Caco-2 (cell line): Measurements from ENCODE around the gene MGAM2. TPM values are rescaled to one million over a fixed set of nuclear protein-coding genes. Genes with fewer than 3 reads are reported as not detected.

ENCODE experiments used
- BruUV-seq: library from RNA; stranded (reverse); fragments of 400-500 nt; replicated peaks from 2 replicates; lab custom pipeline; 2021; lab: Mats Ljungman, UMichigan
- CTCF ChIA-PET: fragments of 300-600 bp; sonication (Branson Sonifier 250); formaldehyde crosslinking; loops from one replicate; lab custom pipeline; 2022; ENCODE audit warnings: antibody characterized with exemption; lab: Charles Lee
- POLR2A ChIA-PET: fragments of 300-600 bp; sonication (Branson Sonifier 250); formaldehyde crosslinking; loops from one replicate; lab custom pipeline; 2022; ENCODE audit warnings: antibody characterized with exemption; lab: Charles Lee
- DNase-seq, 2 experiments: peaks; one replicate each; pipeline versions ENCODE4 v3.0.0 to v3.0.0-alpha.2; 2020 to 2022
- H3K27me3 ChIP-seq: replicated peaks from 2 replicates; pipeline ENCODE4 v1.6.0; 2011; ENCODE audit warnings: low read length; ENCODE audit not compliant: control insufficient read depth, insufficient read depth
- H3K36me3 ChIP-seq: 2 replicates; pipeline ENCODE4 v1.5.1; 2011; ENCODE audit warnings: low read length; ENCODE audit not compliant: control insufficient read depth, insufficient read depth
- H3K4me1 ChIP-seq: fragments of 250-450 bp; sonication (Bioruptor Pico); 2 replicates; pipeline ENCODE4 v1.5.1; 2020; ENCODE audit warnings: mild to moderate bottlenecking
- H3K4me3 ChIP-seq: 2 replicates; pipeline ENCODE4 v1.5.1; 2011; ENCODE audit warnings: low read depth, mild to moderate bottlenecking, control low read depth, low read length
- H3K9me3 ChIP-seq: fragments of 250-450 bp; sonication (Bioruptor Pico); 2 replicates; pipeline ENCODE4 v1.5.1; 2020; ENCODE audit warnings: mild to moderate bottlenecking, moderate library complexity
- H3K27ac Mint-ChIP-seq: one replicate; pipeline ENCODE4 v1.8.0; 2022; ENCODE audit warnings: mixed read lengths; ENCODE audit not compliant: unreplicated experiment
- H3K27me3 Mint-ChIP-seq: one replicate; pipeline ENCODE4 v1.8.0; 2022; ENCODE audit warnings: mixed read lengths; ENCODE audit not compliant: insufficient read depth, unreplicated experiment
- H3K36me3 Mint-ChIP-seq: one replicate; pipeline ENCODE4 v1.8.0; 2022; ENCODE audit warnings: mild to moderate bottlenecking, mixed read lengths; ENCODE audit not compliant: insufficient read depth, unreplicated experiment
- H3K4me1 Mint-ChIP-seq: one replicate; pipeline ENCODE4 v1.8.0; 2022; ENCODE audit warnings: low read depth, mixed read lengths; ENCODE audit not compliant: unreplicated experiment
- H3K4me3 Mint-ChIP-seq: one replicate; pipeline ENCODE4 v1.8.0; 2022; ENCODE audit warnings: mild to moderate bottlenecking, moderate library complexity, mixed read lengths; ENCODE audit not compliant: unreplicated experiment
- H3K9me3 Mint-ChIP-seq: one replicate; pipeline ENCODE4 v1.8.0; 2022; ENCODE audit warnings: mixed read lengths; ENCODE audit not compliant: unreplicated experiment
- CTCF ChIP-seq, 2 experiments: fragments of 200-600 bp in 1 of 2; IDR thresholded peaks; 1 replicate in 1 of 2; 2 replicates in 1 of 2; pipeline versions ENCODE4 v1.5.1 to v1.8.0; 2011 to 2022; ENCODE audit warnings: antibody characterized with exemption in 1 of 2, control low read depth in 1 of 2, inconsistent platforms in 1 of 2, low read depth in 1 of 2, low read length in 1 of 2, mild to moderate bottlenecking in 1 of 2, moderate library complexity in 1 of 2; ENCODE audit not compliant: insufficient read depth in 1 of 2, severe bottlenecking in 1 of 2, unreplicated experiment in 1 of 2
- intact Hi-C: fragments of 100-400 bp; cut with micrococcal nuclease; formaldehyde crosslinking; loops from one replicate; pipeline ENCODE4 v1.10.0; 2022; ENCODE audit not compliant: unreplicated experiment
- total RNA-seq: library from RNA; stranded (reverse); gene quantifications from 2 replicates; pipeline ENCODE4 v1.2.3, GENCODE V29; 2022

MGAM2 gene
- total RNA-seq, 1 experiment from 2014 or later: 0.70 TPM

- H3K27ac Mint-ChIP-seq: no peak overlapping the region
- TF ChIP-seq CTCF (IDR thresholded peaks at IDR 0.05; ENCODE audit: insufficient read depth in 1 of 2, low read depth in 1 of 2, low read length in 1 of 2, severe bottlenecking in 1 of 2, unreplicated experiment in 1 of 2): no peak
- no TSS peak for BruUV-seq
- CTCF ChIA-PET: no interaction called here
- Histone ChIP-seq H3K27me3 (no peaks in the 10 kb centered on the region), H3K36me3 (no peaks in the 10 kb centered on the region), H3K9me3 (no peaks in the 10 kb centered on the region), H3K4me3 (no peak overlapping the region), H3K4me1 (no peaks in the 10 kb centered on the region)
- H3K36me3 Mint-ChIP-seq: no peaks in the 10 kb centered on the region
- no peaks in the 10 kb centered on the region for H3K9me3 Mint-ChIP-seq
- no peak for DNase-seq
- intact Hi-C loops: no loop called here
- POLR2A ChIA-PET: no interaction called here
- no peak overlapping the region for H3K4me3 Mint-ChIP-seq
- no peaks in the 10 kb centered on the region for H3K4me1 Mint-ChIP-seq
- H3K27me3 Mint-ChIP-seq: no peaks in the 10 kb centered on the region
Observed at GRCh38 chr7:142176901-142177300, 65.4 kb downstream of the MGAM2 start.

GRCh38 chr7:142177869-142178268 is 66.4 kb downstream of the MGAM2 start:
- Histone ChIP-seq H3K4me1 (no peaks in the 10 kb centered on the region), H3K9me3 (no peaks in the 10 kb centered on the region), H3K27me3 (no peaks in the 10 kb centered on the region), H3K36me3 (no peaks in the 10 kb centered on the region), H3K4me3 (no peak overlapping the region)
- H3K27me3 Mint-ChIP-seq: no peaks in the 10 kb centered on the region
- intact Hi-C loops: no loop called here
- H3K9me3 Mint-ChIP-seq: no peaks in the 10 kb centered on the region
- H3K36me3 Mint-ChIP-seq: no peaks in the 10 kb centered on the region
- no peak for DNase-seq
- no peaks in the 10 kb centered on the region for H3K4me1 Mint-ChIP-seq
- TF ChIP-seq CTCF (IDR thresholded peaks at IDR 0.05; ENCODE audit: insufficient read depth in 1 of 2, low read depth in 1 of 2, low read length in 1 of 2, severe bottlenecking in 1 of 2, unreplicated experiment in 1 of 2): no peak
- ChIA-PET CTCF (no interaction called here), POLR2A (no interaction called here)
- H3K27ac Mint-ChIP-seq: no peak overlapping the region
- no TSS peak for BruUV-seq
- H3K4me3 Mint-ChIP-seq: no peak overlapping the region

GRCh38 chr7:142180426-142180825 is 68.9 kb downstream of the MGAM2 start:
- TF ChIP-seq CTCF (IDR thresholded peaks at IDR 0.05; ENCODE audit: insufficient read depth in 1 of 2, low read depth in 1 of 2, low read length in 1 of 2, severe bottlenecking in 1 of 2, unreplicated experiment in 1 of 2): no peak

More at GRCh38 chr7:142180426-142180825, 68.9 kb downstream of the MGAM2 start:
- BruUV-seq: no TSS peak
- ChIA-PET CTCF (no interaction called here), POLR2A (no interaction called here)
- Histone ChIP-seq H3K27me3 (no peaks in the 10 kb centered on the region), H3K4me1 (no peaks in the 10 kb centered on the region), H3K4me3 (no peak overlapping the region), H3K9me3 (no peaks in the 10 kb centered on the region), H3K36me3 (no peaks in the 10 kb centered on the region)
- Mint-ChIP-seq H3K4me3 (no peak overlapping the region), H3K36me3 (no peaks in the 10 kb centered on the region), H3K4me1 (no peaks in the 10 kb centered on the region), H3K27me3 (no peaks in the 10 kb centered on the region), H3K9me3 (no peaks in the 10 kb centered on the region), H3K27ac (no peak overlapping the region)
- DNase-seq: no peak
- intact Hi-C loops: no loop called here
